Small intestine (tissue), 7 donors: ENCODE measurements around the gene RAI1. TPM values are rescaled to one million over a fixed set of nuclear protein-coding genes. Genes with fewer than 3 reads are reported as not detected.
A peak's percentile ranks its signal among the peaks of the same experiment; 100 is the strongest.

Experiments
- DNase-seq, 2 donors: peaks; one replicate each; pipeline versions ENCODE4 v3.0.0 to v3.0.0-alpha.2; 2013
- FAIRE-seq: peaks from 2 replicates; lab custom pipeline; 2012; peaks lifted over from hg19 to GRCh38; lab: Jason Lieb, UNC
- H3K27ac ChIP-seq, 3 donors: one replicate each; pipeline ENCODE4 v1.5.1; 2013; ENCODE audit warnings: low read length in 2 of 3, mild to moderate bottlenecking in 2 of 3, control low read depth in 1 of 3, inconsistent platforms in 1 of 3, low read depth in 1 of 3, moderate library complexity in 1 of 3
- H3K27me3 ChIP-seq, 3 donors: one replicate each; pipeline ENCODE4 v1.6.1; 2013; ENCODE audit warnings: low read length in 3 of 3, inconsistent platforms in 1 of 3; ENCODE audit not compliant: control insufficient read depth in 3 of 3, insufficient read depth in 3 of 3
- H3K36me3 ChIP-seq, 3 donors: one replicate each; pipeline ENCODE4 v1.6.1; 2013; ENCODE audit warnings: low read length in 3 of 3, inconsistent platforms in 1 of 3, low read depth in 1 of 3, mild to moderate bottlenecking in 1 of 3, moderate library complexity in 1 of 3; ENCODE audit not compliant: control insufficient read depth in 3 of 3, insufficient read depth in 2 of 3
- H3K4me1 ChIP-seq, 3 donors: one replicate each; pipeline ENCODE4 v1.6.1; 2013; ENCODE audit warnings: low read length in 2 of 3, inconsistent platforms in 1 of 3, low read depth in 1 of 3, mild to moderate bottlenecking in 1 of 3, moderate library complexity in 1 of 3; ENCODE audit not compliant: control insufficient read depth in 3 of 3, insufficient read depth in 2 of 3
- H3K4me3 ChIP-seq, 3 donors: one replicate each; pipeline ENCODE4 v1.5.1; 2013; ENCODE audit warnings: low read length in 3 of 3, control low read depth in 1 of 3, inconsistent platforms in 1 of 3, low read depth in 1 of 3, mild to moderate bottlenecking in 1 of 3, moderate library complexity in 1 of 3
- H3K9me3 ChIP-seq, 2 donors: one replicate each; pipeline ENCODE4 v1.6.1; 2013; ENCODE audit warnings: low read depth in 1 of 2, low read length in 1 of 2; ENCODE audit not compliant: control insufficient read depth in 2 of 2, insufficient read depth in 1 of 2
- WGBS, 3 donors: extraction: QIAGEN DNeasy Blood & Tissue Kit; methylation state at CpG; one replicate each; pipeline ENCODE4 v1.1.7; 2013; 5-methylcytosine and 5-hydroxymethylcytosine counted together
- polyA plus RNA-seq, 4 donors: library from polyadenylated mRNA; stranded (reverse) in 3 of 4; unstranded in 1 of 4; fragments of 200-250 nt in 3 of 4; fragments of 120-200 nt in 1 of 4; gene quantifications; one replicate each; pipeline versions ENCODE4 v1.2.1 to v1.2.3, GENCODE V29; 2013
- donor health status: healthy with polysubstance abuse.
- donor health status: control.
- donor health status: control.
- donor health status: Bipolar disorder and iron deficiency.
- donor health status: healthy.

The RAI1 gene
- polyA plus RNA-seq, 4 donors, result 2.4 to 20.7 (median 6.2) TPM

DNA sequence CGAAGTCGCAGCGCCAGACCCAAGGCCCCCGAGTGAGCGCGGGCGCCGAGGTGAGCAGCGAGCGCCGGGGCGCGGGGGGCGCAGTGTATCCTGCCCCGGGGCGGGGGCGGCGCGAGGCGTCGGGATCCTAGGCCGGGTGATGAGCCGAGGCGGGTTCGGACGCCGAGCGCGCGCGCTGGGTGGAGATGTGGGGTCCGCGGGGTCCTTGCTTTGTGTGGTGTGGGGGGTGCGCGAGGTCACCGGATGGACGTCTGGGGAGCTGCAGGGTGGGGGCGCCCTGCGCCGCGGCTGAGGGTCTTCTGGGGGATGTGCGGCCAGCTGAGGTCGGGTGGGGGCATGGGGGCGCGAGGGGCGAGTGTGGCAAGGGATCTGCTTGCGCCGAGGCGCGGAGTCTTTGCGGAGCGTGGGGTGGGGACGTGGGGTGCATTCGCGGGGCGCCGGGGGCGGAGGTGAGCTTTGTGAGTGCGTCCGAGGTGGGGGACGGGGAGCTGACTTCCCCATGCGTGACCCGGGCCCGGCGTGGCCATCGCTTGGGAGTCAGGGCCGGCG is 560 bp downstream of the RAI1 start:
- DNase-seq (no peak), FAIRE-seq (no peak)
- H3K4me3 ChIP-seq, result peak overlapping the region; percentile 79 to 85 (median 82)
- peaks cover 0 to 14% (median 0%) of the 10 kb centered on the region in 3 donors for H3K36me3 ChIP-seq
- peak overlapping the region; percentile 65 to 97 (median 89) for H3K27ac ChIP-seq
- H3K4me1 ChIP-seq, result peaks cover 0 to 34% (median 13%) of the 10 kb centered on the region in 3 donors
- H3K27me3 ChIP-seq, result no peaks in the 10 kb centered on the region
- H3K9me3 ChIP-seq, result no peaks in the 10 kb centered on the region
- 0 to 1% (median 1%) methylated on average over 26 to 68 of the region's 68 CpGs for WGBS, 3 donors

DNA sequence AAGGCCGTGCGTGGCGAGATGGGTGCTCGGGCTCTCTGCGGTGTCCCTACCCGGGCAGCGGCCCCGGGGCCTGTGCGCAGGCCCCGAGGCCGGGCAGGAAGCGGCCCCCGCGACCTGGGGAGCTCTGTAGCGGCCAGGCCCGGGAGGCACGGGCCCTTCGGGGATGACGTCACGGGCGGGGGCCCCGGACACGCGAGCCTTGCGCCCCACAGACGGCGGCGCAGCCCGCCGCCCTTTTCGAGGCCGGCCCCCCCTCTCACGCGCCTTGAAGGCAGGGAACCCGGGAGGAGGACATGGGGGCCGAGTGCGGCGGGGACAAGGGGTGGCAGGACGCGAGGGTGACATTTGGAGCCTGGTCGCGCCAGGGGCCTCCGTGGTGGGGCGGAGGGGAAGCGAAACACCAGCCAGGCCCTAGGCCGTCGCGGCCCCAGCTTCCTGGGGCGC is 1.1 kb downstream of the RAI1 start:
- H3K4me1 ChIP-seq, result peaks cover 0 to 34% (median 13%) of the 10 kb centered on the region in 3 donors
- WGBS, 3 donors, result 0 to 1% (median 0%) methylated on average over 33 to 49 of the region's 49 CpGs

DNA sequence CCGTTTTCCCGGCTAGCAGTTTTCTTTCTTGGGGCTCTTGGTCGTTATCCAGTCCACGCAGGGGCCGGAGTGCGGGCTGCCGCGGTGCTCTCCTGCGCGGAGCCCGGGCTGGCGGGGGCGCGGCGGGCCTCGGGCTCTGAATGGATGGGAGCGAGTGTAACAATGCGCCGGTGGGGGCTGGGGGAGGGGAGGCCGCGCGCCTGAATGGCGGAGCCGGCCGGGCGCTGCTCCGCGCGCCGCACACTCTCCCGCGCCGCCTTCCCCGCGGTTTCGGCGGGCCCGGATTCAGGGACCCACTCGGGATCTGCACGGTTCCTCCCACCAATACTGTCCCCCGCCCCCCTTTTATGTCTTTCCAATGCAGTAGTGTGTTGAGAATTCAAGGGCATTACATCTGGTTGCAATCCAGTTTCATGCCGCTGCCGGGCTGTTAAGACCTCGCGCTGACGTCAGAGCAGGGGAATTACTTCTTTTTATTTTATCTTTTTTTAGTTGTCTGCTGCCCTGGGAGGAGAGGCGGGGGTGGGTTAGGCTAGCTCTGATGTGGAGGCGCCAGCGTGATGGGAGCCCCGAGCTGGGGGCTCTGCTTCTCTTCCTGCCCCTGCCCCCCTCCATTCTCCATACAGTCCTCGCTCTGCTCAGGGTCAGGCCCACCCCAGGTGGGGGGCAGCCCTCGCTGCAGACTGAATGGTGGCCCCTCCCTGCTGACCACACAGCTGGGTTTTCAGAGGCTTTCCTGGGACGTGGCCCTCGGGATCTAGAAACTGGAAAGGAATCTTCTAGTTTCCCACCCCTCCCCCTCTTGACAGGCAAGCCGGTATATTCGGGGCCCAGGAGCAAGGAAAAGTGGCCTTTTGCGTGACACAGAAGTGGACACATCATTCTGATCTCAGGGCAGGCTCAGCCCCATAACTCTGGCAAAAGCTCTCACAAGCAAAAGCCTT is 1.8 kb downstream of the RAI1 start:
- no peak for FAIRE-seq
- Histone ChIP-seq H3K27ac (peak overlapping the region; percentile 61 to 97 (median 89)), H3K27me3 (no peaks in the 10 kb centered on the region), H3K36me3 (peaks cover 0 to 14% (median 0%) of the 10 kb centered on the region in 3 donors), H3K4me1 (peaks cover 0 to 34% (median 13%) of the 10 kb centered on the region in 3 donors), H3K9me3 (no peaks in the 10 kb centered on the region), H3K4me3 (peak overlapping the region; percentile 79 to 85 (median 82))
- WGBS, 3 donors, result 2 to 4% (median 4%) methylated on average over 50 to 57 of the region's 57 CpGs
- peak; percentile 52 to 88 for DNase-seq

More for the DNA sequence above, 1.1 kb downstream of the RAI1 start:
- FAIRE-seq (no peak), DNase-seq (peak; percentile 59 to 86)
- Histone ChIP-seq H3K4me3 (peak overlapping the region; percentile 79 to 85 (median 82)), H3K36me3 (peaks cover 0 to 14% (median 0%) of the 10 kb centered on the region in 3 donors), H3K9me3 (no peaks in the 10 kb centered on the region), H3K27ac (peak overlapping the region; percentile 65 to 97 (median 89)), H3K27me3 (no peaks in the 10 kb centered on the region)

DNA sequence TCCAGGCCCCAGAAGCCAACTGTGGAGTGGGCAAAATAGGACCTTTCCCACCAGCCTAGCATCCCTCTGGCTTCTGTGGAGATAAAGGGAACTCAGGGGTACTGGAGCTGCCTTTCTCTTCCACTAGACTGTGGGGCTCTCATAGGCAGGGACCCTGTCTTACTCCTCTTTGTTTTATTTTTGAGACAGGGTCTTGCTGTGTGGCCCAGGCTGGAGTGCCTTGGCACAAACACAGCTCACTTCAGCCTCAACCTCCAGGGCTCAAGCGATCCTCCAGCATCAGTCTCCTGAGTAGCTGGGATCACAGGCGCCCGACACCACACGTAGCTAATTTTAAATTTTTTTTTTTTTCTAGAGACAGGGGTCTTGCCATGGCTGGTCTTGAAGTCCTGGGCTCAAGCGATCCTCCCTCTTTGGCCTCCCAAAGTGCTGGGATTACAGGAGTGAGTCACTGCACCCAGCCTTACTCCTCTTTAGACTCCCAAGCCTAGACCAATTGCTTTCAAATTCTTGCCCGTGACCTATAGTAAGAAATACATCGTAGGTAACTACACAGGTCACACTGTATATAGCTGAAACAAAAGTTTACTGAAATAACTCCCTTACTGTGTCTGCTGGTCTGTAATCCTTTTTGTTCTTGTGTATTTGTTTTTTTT is 2.6 kb downstream of the RAI1 start:
- Histone ChIP-seq H3K27ac (peak overlapping the region in 2 of 3 donors; percentile 89 to 97), H3K27me3 (no peaks in the 10 kb centered on the region), H3K4me1 (peaks cover 0 to 34% (median 13%) of the 10 kb centered on the region in 3 donors), H3K9me3 (no peaks in the 10 kb centered on the region), H3K4me3 (peak overlapping the region in 1 of 3 donors; percentile 82), H3K36me3 (peaks cover 0 to 14% (median 0%) of the 10 kb centered on the region in 3 donors)
- DNase-seq (no peak), FAIRE-seq (no peak)
- 89 to 95% (median 90%) methylated on average over 7 of the region's 7 CpGs for WGBS, 3 donors

DNA sequence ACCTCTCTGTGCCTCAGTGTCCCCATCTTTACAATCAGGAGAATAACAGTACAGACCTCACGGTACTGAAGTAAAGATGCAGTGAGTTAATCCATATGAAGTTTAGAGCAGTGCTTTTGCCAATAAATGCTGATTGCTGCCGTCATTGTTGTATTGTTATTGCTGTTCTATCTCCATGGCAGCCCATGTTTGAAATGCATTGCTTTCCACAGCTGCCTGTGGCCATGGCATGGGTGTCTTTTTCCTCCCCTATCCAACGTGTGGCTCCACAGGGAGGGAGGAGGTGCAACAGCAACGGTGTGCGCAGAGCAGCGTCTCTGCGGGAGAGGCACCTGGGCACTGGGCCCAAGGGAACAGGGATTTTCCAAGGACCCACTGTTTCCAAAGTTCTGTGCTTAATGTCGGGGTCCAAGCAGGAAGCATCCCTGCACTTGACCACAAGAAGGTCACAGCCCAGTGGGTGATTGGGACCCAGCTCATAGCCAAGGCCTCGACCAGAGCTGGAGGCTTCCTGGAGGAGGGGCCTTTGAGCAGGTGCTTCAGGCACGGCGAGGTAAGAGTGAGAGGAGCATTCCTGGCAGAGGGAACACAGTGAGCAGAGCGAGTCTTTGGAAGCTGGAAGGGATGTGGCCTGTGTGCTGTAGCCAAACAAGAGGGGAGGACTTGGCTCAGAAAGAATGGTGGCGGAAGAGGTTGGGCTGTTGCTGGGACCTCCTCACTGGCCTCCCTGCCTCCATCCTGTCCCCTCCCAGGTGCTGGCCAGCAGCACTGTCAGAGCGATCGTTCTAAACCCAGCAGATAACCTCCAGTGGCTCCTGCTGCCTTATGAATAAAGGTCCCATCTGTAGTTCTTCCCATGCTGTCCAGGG is 3.9 kb downstream of the RAI1 start:
- Histone ChIP-seq H3K27me3 (no peaks in the 10 kb centered on the region), H3K4me1 (peaks cover 0 to 45% (median 13%) of the 10 kb centered on the region in 3 donors), H3K9me3 (no peaks in the 10 kb centered on the region), H3K4me3 (no peak overlapping the region), H3K36me3 (peaks cover 0 to 14% (median 0%) of the 10 kb centered on the region in 3 donors), H3K27ac (peak overlapping the region in 2 of 3 donors; percentile 2 to 88)
- WGBS, 3 donors, result 38 to 59% (median 43%) methylated on average over 15 of the region's 15 CpGs
- DNase-seq, result no peak
- no peak for FAIRE-seq

DNA sequence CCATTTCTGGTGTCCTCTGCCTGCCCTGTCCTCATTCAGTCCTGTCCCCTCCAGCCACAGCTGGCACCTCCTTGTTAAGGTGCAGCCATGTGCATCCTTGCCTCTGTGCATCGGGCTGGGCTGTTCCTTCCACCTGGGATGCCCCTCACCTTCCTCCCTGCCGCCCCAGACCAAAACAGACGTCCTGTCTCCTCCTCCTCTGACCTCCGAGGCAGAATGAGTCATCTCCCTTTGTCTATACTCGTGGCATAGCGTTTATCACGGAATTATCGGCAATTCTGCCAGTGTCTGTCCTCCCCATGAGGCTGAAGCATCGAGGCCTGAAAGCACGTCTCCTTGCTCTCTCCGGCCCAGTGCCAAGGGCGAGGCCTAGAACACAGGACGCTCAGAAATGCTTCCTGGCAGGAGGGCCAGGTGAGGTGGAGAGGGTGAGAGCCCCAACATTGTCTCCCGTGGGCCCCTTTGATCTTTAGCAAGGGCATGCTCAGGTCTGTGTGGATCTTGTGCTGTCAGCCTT is 4.6 kb downstream of the RAI1 start:
- Histone ChIP-seq H3K27me3 (no peaks in the 10 kb centered on the region), H3K4me3 (no peak overlapping the region), H3K27ac (peak overlapping the region in 2 of 3 donors; percentile 2 to 88), H3K4me1 (peaks cover 0 to 46% (median 13%) of the 10 kb centered on the region in 3 donors), H3K9me3 (no peaks in the 10 kb centered on the region), H3K36me3 (peaks cover 0 to 14% (median 0%) of the 10 kb centered on the region in 3 donors)
- FAIRE-seq, result no peak
- 9 to 21% (median 13%) methylated on average over 14 of the region's 14 CpGs for WGBS, 3 donors
- DNase-seq, result peak in 1 of 2 donors; percentile 79

DNA sequence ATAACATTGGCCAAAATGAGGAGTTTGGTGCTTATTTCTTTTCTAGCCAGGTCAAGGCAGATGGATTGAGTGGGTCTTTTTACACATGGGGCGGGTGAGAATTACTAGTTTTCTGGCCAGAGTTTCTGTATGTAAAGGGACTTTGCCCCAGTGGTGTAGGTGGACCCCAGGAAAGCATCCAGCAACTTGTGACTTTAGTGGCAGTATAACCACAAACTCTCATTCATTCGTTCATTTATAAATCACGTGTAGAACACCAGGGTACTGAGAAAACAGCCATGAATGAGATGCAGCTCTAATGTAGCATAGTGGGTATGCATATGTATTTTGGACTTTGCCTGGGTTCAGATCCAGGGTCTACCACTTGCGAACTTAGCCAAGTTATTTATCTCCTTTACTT is 8.1 kb downstream of the RAI1 start:
- FAIRE-seq (no peak), DNase-seq (no peak)
- no peaks in the 10 kb centered on the region for H3K9me3 ChIP-seq
- peaks cover 0 to 14% (median 0%) of the 10 kb centered on the region in 3 donors for H3K36me3 ChIP-seq
- 76 to 85% (median 76%) methylated on average over 4 of the region's 4 CpGs for WGBS, 3 donors
- H3K27me3 ChIP-seq, result no peaks in the 10 kb centered on the region
- H3K4me3 ChIP-seq, result no peak overlapping the region
- peaks cover 2 to 68% (median 18%) of the 10 kb centered on the region in 3 donors for H3K4me1 ChIP-seq
- H3K27ac ChIP-seq, result peak overlapping the region in 1 of 3 donors; percentile 14
